ENCODE results near the gene WWTR1. TPM values are rescaled to one million over a fixed set of nuclear protein-coding genes. Genes with fewer than 3 reads are reported as not detected.

Gene WWTR1
- total RNA-seq, 2 experiments from 2014 or later, result 0.19 to 0.42 TPM

DNA sequence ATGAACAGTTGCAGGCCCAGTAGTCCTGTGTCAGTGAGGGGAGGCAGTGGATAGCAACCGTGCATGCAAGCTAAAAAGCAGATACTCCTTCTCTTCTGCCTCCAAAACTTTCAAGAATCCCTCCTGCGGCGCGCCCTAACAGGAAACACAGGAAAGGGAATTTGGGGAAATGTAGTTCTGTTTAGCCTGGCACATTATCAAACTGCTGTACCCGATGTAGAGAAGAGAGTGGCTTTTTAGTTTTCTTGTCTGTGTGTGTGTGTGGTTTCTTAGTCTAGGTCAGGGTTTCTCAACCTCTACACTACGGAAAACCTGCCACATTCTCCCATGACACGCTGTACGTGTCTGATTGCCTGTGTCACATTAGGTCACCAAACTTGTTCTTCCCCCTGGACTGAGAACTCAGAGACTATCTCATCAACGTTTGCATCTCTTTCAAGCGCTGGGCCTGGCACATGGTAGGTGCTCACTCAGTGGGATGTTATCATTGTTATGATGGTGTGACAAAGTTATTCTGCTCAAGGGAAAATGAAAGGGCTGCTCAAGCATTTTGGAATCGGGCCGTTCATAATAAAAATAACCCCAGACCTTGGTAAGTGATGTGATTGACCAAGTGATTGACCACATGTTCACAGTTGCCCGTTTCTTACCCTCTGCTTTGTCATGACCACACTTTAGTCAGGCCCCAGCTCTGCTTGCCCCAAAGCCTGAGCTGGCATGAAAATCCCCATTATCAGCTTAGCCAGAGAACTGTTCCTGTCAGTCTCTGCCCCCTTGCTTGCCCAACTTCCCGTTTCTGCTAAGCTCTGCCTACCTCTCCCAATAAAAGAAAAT, 150.1 kb downstream of the WWTR1 start:
- DNase-seq, result peak; percentile 24
- no peaks in the 10 kb centered on the region for H3K36me3 Mint-ChIP-seq (ENCODE audit: low read depth)
- peaks cover 14% of the 10 kb centered on the region for H3K4me1 Mint-ChIP-seq (ENCODE audit: low read depth)
- intact Hi-C loops (cut with micrococcal nuclease), result loop anchor here (10.0 kb wide), 1 partner anchor 467 kb away; the partner anchor contains the start of gene PFN2
- no peak overlapping the region for H3K27ac Mint-ChIP-seq
- no peak overlapping the region for H3K4me3 Mint-ChIP-seq
- CTCF ChIA-PET, result interaction anchor here (0.7 to 1.0 kb wide), 3 partner anchors 13 to 300 kb away, joined by 3 to 4 read pairs (median 3); no protein-coding TSS in a partner anchor
- peaks cover 17% of the 10 kb centered on the region for H3K27me3 Mint-ChIP-seq (ENCODE audit: low read depth)
- no peaks in the 10 kb centered on the region for H3K9me3 Mint-ChIP-seq

DNA sequence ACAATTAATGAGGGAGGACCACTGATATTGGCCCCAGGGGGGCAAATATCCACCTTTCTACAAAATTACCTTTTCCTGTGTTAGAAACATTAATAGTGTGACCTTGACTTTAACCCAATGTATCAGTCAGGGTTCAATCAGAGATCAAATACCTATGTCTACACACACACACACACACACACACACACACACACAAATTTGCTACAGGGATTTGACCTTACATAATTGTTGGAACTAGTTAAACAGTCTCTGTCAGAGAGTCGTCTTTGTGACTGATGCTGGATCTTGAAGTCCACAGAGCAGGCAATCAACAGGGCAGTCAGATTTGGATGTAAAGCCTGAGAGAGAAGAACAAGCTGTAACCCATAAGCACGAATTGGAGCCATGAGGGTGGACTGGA, 150.9 kb downstream of the WWTR1 start:
- Mint-ChIP-seq H3K4me3 (no peak overlapping the region), H3K27me3 (ENCODE audit: low read depth) (peaks cover 11% of the 10 kb centered on the region), H3K9me3 (no peaks in the 10 kb centered on the region), H3K27ac (no peak overlapping the region), H3K4me1 (ENCODE audit: low read depth) (peaks cover 9% of the 10 kb centered on the region), H3K36me3 (ENCODE audit: low read depth) (no peaks in the 10 kb centered on the region)
- intact Hi-C loops (cut with micrococcal nuclease), result loop anchor here (10.0 kb wide), 1 partner anchor 468 kb away; the partner anchor contains the start of gene PFN2
- CTCF ChIA-PET, result interaction anchor here (0.7 to 1.0 kb wide), 2 partner anchors 12 to 177 kb away, joined by 3 to 4 read pairs; no protein-coding TSS in a partner anchor
- no peak for DNase-seq

DNA sequence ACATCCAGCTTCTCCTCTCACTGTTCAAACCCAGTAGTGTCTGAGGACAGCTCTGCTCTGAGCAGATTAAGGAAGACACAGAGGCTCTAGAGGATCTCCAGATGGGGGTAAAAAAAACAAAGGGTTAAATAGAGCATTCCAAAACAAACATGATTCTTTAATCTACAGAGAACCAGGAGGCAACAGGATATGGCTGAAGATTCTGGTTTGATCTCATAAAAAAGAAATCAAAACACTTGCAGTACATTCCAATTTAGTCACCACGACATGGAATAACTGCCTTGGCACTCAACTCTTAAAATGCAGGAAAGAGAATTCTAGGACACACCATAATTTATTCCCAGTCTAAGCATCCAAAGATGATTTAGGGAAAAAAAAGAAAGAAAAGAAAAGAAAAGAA, 151.3 kb downstream of the WWTR1 start:
- Mint-ChIP-seq H3K36me3 (ENCODE audit: low read depth) (no peaks in the 10 kb centered on the region), H3K4me1 (ENCODE audit: low read depth) (peaks cover 9% of the 10 kb centered on the region), H3K27me3 (ENCODE audit: low read depth) (peaks cover 11% of the 10 kb centered on the region), H3K27ac (no peak overlapping the region), H3K4me3 (no peak overlapping the region), H3K9me3 (no peaks in the 10 kb centered on the region)
- DNase-seq, result no peak
- CTCF ChIA-PET, result interaction anchor here (1.0 kb wide), 1 partner anchor 12 kb away, joined by 3 read pairs; no protein-coding TSS in a partner anchor
- intact Hi-C loops (cut with micrococcal nuclease), result loop anchor here (10.0 kb wide), 1 partner anchor 468 kb away; the partner anchor contains the start of gene PFN2

DNA sequence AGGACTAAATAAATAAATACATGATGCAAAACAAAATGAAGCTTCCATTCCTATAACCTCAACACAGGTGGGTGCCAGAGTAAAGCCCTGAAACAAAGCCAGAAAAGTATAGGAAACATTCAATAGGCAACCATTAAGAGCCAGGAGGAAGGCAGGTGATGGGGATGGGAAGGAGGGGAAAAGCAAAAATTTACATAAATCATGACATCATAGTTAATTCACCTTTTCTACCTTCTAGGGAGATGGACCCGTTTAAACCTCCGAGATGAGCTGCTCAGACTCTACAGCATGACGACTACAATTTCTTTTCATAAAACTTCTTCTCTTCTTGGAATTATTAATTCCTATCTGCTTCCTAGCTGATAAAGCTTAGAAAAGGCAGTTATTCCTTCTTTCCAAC, 155.4 kb downstream of the WWTR1 start:
- H3K9me3 Mint-ChIP-seq, result no peaks in the 10 kb centered on the region
- DNase-seq, result no peak
- H3K36me3 Mint-ChIP-seq (ENCODE audit: low read depth), result no peaks in the 10 kb centered on the region
- peaks cover under 1% of the 10 kb centered on the region for H3K4me1 Mint-ChIP-seq (ENCODE audit: low read depth)
- no peak overlapping the region for H3K27ac Mint-ChIP-seq
- no peak overlapping the region for H3K4me3 Mint-ChIP-seq
- CTCF ChIA-PET, result interaction anchor here (1.2 kb wide), 1 partner anchor 15 kb away, joined by 5 read pairs; no protein-coding TSS in a partner anchor
- intact Hi-C loops (cut with micrococcal nuclease), result loop anchor here (10.0 kb wide), 1 partner anchor 472 kb away; the partner anchor contains the start of gene PFN2
- H3K27me3 Mint-ChIP-seq (ENCODE audit: low read depth), result peaks cover 10% of the 10 kb centered on the region

DNA sequence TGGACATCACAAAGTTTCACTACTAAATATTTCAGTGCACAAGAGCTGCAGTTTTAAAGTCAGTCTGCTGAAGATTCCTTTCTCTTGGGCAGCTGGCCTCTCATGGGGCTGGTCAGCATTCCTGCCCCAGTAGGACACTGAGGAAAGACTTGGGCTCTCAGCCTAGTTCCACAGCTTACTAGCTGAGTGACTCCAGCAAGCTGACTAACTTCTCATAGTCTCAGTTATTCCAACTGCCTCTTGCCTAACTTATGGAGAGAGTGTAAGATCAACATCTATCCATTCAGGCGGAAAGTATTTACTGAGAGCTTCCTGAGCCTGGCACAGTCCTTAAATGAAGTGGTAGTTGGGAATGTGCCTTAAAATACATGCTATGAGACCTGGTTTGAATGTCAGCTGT, 156.3 kb downstream of the WWTR1 start:
- Mint-ChIP-seq H3K27ac (no peak overlapping the region), H3K4me1 (ENCODE audit: low read depth) (no peaks in the 10 kb centered on the region), H3K36me3 (ENCODE audit: low read depth) (no peaks in the 10 kb centered on the region), H3K27me3 (ENCODE audit: low read depth) (peaks cover 8% of the 10 kb centered on the region), H3K9me3 (no peaks in the 10 kb centered on the region), H3K4me3 (no peak overlapping the region)
- DNase-seq, result no peak
- CTCF ChIA-PET, result no interaction called here
- intact Hi-C loops (cut with micrococcal nuclease), result loop anchor here (10.0 kb wide), 1 partner anchor 473 kb away; the partner anchor contains the start of gene PFN2

DNA sequence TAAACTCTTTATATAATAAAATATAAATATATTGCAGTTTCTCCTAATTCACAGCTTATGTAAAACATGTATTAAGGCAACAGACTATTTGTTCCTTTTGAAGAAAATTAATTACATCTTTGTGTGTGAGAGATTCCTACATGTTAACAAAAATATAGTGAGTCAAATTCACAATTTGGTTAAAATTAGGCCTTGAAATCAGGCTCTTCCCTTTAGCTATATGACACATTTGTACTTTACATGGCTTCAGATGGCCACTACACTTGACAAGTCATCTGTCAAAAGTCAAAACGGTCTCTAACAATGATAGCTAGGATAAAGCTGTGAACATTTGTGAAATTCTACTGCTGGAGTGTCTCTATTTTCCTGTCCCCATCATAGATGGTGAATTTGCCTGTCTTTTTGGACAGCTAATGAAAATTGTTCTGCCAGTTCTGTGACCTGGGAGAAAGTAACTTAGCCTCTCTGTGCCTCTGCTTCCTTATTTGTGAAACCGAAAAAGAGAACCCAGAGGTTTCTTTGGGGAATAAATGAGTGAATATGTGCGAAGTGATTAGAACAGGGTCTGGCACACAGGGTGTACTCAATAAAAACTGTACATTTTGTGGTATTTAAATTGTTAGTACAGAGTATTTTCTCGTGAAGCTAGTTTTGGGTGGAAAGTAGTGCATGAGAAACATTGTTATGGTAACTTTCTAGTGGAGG, 159.7 kb downstream of the WWTR1 start:
- Mint-ChIP-seq H3K9me3 (no peaks in the 10 kb centered on the region), H3K36me3 (ENCODE audit: low read depth) (no peaks in the 10 kb centered on the region), H3K4me3 (no peak overlapping the region), H3K27ac (no peak overlapping the region), H3K27me3 (ENCODE audit: low read depth) (peaks cover 13% of the 10 kb centered on the region), H3K4me1 (ENCODE audit: low read depth) (no peaks in the 10 kb centered on the region)
- intact Hi-C loops (cut with micrococcal nuclease), result no loop called here
- no peak for DNase-seq
- CTCF ChIA-PET, result no interaction called here

DNA sequence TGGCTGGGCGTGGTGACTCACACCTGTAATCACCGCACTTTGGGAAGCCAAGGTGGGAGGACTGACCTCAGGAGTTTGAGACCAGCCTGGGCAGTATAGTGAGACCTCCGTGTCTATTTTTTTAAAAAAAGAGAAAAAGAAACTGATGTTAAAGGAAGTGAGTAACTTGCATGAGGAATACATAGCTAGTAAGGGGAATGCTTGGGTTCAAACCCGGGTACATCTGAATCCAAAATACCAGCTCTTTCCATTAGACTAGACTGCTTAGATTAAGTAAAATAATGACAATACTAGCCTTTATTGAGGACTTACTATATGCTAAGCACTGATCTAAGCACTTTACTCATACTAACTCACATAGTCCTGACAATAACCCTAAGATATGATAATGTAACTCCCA, 160.9 kb downstream of the WWTR1 start:
- CTCF ChIA-PET, result interaction anchor here (0.5 to 0.6 kb wide), 2 partner anchors 18 to 274 kb away, joined by 3 read pairs; no protein-coding TSS in a partner anchor
- peaks cover 13% of the 10 kb centered on the region for H3K27me3 Mint-ChIP-seq (ENCODE audit: low read depth)
- H3K36me3 Mint-ChIP-seq (ENCODE audit: low read depth), result no peaks in the 10 kb centered on the region
- H3K27ac Mint-ChIP-seq, result no peak overlapping the region
- intact Hi-C loops (cut with micrococcal nuclease), result no loop called here
- no peak overlapping the region for H3K4me3 Mint-ChIP-seq
- H3K9me3 Mint-ChIP-seq, result no peaks in the 10 kb centered on the region
- no peaks in the 10 kb centered on the region for H3K4me1 Mint-ChIP-seq (ENCODE audit: low read depth)
- DNase-seq, result no peak

DNA sequence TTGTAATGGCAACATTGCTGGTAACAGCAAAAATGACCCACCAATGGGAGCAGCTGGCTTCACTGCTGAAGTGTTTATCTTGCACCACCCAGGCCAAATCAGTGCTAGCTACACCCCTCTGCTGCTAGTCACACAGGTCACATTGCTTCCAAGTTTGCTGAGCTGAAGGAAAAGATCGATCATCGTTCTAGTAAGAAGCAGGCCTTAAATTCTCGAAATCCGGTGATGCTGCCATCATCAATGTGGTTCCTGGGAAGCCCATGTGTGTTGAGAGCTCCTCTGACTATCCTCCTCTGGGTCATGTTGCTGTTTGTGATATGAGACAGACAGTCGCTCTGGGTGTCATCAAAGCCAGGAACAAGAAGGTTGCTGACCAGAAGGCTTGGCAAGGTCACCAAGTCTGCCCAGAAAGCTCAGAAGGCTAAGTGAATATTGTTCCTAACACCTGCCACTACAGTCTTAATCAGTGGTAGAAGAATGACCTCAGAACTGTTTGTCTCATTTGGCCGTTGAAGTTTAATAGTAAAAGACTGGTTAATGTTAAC, 162.2 kb downstream of the WWTR1 start:
- no peak overlapping the region for H3K27ac Mint-ChIP-seq
- H3K4me1 Mint-ChIP-seq (ENCODE audit: low read depth), result no peaks in the 10 kb centered on the region
- no peak for DNase-seq
- no peaks in the 10 kb centered on the region for H3K9me3 Mint-ChIP-seq
- no peaks in the 10 kb centered on the region for H3K36me3 Mint-ChIP-seq (ENCODE audit: low read depth)
- H3K27me3 Mint-ChIP-seq (ENCODE audit: low read depth), result peaks cover 15% of the 10 kb centered on the region
- no peak overlapping the region for H3K4me3 Mint-ChIP-seq
- CTCF ChIA-PET, result interaction anchor here (0.6 to 1.4 kb wide), 5 partner anchors 9 to 419 kb away, joined by 3 read pairs; no protein-coding TSS in a partner anchor
- intact Hi-C loops (cut with micrococcal nuclease), result no loop called here

DNA sequence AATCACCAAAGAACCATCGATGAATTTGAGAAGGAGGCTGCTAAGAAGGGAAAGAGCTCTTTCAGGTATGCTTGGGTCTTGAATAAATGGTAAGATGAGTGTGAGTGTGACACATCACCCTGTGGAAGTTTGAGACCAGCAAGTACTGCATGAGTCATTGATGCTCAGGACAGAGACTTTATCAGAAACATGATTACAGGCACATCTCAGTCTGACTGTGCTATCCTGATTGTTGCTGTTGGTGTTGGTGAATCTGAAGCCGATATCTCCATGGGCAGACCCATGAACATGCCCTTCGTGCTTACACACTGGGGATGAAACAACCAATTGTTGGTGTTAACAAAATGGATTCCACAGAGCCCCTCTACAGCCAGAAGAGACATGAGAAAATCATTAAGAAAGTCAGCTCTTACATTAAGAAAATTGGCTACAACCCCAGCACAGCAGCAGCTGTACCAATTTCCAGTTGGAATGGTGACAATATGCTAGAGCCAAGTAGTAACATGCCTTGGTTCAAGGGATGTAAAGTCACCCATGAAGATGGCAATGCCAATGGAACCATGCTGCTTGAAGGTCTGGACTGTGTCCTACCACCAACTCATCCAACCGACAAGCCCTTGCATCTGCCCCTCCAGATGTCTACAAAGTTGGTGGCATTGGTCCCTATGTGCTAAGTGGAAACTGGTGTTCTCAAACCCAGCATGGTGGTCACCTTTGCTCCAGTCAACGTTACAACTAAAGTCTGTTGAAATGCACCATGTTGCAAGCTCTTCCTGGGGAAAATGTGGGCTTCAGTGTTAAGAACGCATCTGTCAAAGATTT, 162.9 kb downstream of the WWTR1 start:
- peaks cover 19% of the 10 kb centered on the region for H3K27me3 Mint-ChIP-seq (ENCODE audit: low read depth)
- CTCF ChIA-PET, result interaction anchor here (0.6 to 1.4 kb wide), 6 partner anchors 10 to 418 kb away, joined by 3 read pairs; no protein-coding TSS in a partner anchor
- intact Hi-C loops (cut with micrococcal nuclease), result loop anchor here (5.0 kb wide), 1 partner anchor 277 kb away; no protein-coding TSS in a partner anchor
- DNase-seq, result peak; percentile 5
- H3K4me1 Mint-ChIP-seq (ENCODE audit: low read depth), result no peaks in the 10 kb centered on the region
- H3K27ac Mint-ChIP-seq, result no peak overlapping the region
- no peaks in the 10 kb centered on the region for H3K9me3 Mint-ChIP-seq
- H3K4me3 Mint-ChIP-seq, result no peak overlapping the region
- H3K36me3 Mint-ChIP-seq (ENCODE audit: low read depth), result no peaks in the 10 kb centered on the region

DNA sequence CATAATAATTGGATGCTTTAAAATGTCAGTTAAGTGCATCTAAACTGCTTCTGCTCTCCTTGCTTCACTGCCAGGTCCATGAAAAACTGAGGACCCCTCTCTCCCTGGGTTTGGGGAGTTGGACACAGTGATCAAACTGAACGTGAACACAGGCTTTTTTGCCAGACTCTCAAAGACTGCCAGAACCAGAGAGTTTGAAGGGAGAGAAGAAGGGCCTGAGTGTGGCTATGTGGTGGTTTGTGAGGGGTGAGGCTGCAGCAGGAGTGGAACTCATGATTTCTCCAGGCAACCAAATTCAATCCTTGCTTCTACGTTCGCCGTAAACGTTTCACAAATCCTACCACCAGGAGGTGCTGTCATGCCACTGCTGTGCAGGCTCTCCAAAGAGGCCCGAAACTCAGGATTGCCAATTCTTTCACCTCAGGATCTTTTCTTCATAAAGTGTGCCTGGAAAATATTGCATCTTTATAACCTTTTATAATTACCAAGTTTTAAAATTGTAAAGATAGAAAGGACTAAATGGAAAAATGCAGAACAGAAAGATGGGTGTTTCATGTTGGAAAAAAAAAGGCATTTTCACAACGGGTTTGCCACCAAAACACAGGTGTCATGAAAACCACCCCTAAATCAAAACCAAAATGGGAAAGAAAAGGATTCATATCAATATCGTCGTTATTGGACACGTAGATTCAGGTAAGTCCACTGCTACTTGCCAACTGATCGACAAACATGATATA, 163.6 kb downstream of the WWTR1 start:
- Mint-ChIP-seq H3K9me3 (no peaks in the 10 kb centered on the region), H3K27ac (no peak overlapping the region), H3K4me1 (ENCODE audit: low read depth) (no peaks in the 10 kb centered on the region), H3K4me3 (no peak overlapping the region), H3K36me3 (ENCODE audit: low read depth) (no peaks in the 10 kb centered on the region), H3K27me3 (ENCODE audit: low read depth) (peaks cover 21% of the 10 kb centered on the region)
- peak; percentile 60 for DNase-seq
- CTCF ChIA-PET, result interaction anchor here (0.6 to 1.4 kb wide), 4 partner anchors 13 to 277 kb away, joined by 3 to 6 read pairs (median 3); no protein-coding TSS in a partner anchor
- intact Hi-C loops (cut with micrococcal nuclease), result loop anchor here (5.0 kb wide), 1 partner anchor 278 kb away; no protein-coding TSS in a partner anchor

All from activated naive CD4-positive, alpha-beta T cell treated with anti-CD3 and anti-CD28 coated beads for 36 hours (primary cell).